NK-92 treated with Interleukin-12 subunit alpha and Interleukin-12 subunit beta, amount 100 ng/mL, for 24 hours (cell line): ENCODE results near the gene UNC93B1.
A peak's percentile ranks its signal among the peaks of the same experiment; 100 is the strongest.

Experiments
- DNase-seq: peaks from one replicate; lab custom pipeline; 2025; lab: John Stamatoyannopoulos, UW

The UNC93B1 gene

DNA sequence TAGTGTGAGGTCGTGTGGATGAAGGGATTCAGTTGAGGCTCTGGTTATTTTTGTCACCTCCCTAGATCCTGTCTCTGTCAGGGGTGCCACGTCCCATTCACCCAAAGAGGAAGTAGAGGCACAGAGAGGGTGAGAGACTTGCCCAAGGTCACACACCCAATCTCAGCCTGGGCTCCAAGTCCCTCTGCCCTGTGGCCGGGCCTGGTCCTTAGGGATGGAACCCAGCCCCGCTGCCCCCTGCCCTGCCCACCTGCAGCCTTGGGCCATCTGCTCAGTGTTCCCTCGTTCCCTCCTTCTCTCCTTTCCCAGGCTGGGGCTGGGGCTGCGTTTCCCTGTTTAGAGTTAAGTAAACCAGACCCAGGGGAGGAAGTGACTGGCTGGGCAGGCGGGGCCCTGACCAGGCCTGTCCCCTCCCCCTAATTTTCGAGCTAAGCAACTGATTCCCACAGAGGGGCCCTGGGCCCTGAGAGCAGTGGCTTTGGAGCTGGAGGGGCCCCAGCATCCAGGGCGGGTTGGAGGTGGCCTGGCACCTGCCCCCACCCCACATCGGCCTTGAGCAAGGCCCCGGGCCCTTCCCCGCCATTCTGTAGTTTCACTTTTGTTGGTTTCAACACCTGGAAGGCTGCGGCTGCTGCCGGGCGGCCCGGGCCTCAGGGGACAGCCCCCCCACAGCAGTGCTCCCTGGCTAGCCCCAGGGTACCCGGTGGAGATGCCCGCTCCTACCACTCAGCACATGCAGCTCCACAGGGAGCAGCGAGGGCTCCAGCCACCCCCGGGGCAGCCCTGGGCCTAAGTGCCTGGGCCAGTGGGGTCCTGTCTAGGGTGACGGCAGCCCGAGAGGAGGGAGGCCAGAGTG lies 36.4 kb upstream of the UNC93B1 start:
- DNase-seq = peak; percentile 52

DNA sequence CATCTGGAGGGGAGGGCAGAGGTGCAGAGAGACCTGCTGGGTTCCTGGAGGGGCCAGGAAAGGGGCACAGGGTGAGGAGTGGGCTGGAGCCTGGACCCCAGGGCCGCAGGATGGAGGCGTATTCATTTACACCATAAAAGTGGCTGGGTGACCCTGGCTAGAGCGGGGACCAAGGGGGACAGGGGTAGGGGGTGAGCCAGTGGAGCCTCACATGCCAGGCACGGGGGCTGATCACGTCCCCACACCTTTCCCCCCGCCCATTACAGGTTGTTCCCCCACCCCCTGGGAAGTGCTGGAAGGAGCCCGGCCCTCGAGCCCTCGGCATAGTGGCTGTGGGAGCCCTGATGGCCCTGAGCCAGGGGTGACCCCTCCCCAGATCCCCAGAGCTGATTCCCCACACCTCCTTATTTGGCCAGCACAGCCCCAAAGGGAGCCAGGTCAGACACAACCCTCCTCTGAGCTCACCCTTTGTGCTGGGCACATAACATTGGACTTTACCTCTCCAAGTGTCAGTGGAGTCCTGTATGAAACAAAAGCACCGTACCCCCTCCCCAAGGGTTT lies 35.7 kb upstream of the UNC93B1 start:
- DNase-seq = no peak

GRCh38 chr11:68038718-68039525 lies 35.0 kb upstream of the UNC93B1 start, which contains the start of gene TCIRG1:
TCIRG1 (plus strand) TSS chr11:68039025; CDS start chr11:68041272, 2,247 bp downstream.
- DNase-seq = no peak

GRCh38 chr11:68038226-68038717 lies 34.4 kb upstream of the UNC93B1 start:
- no peak for DNase-seq

GRCh38 chr11:68037411-68038225 lies 33.7 kb upstream of the UNC93B1 start:
- DNase-seq = no peak

DNA sequence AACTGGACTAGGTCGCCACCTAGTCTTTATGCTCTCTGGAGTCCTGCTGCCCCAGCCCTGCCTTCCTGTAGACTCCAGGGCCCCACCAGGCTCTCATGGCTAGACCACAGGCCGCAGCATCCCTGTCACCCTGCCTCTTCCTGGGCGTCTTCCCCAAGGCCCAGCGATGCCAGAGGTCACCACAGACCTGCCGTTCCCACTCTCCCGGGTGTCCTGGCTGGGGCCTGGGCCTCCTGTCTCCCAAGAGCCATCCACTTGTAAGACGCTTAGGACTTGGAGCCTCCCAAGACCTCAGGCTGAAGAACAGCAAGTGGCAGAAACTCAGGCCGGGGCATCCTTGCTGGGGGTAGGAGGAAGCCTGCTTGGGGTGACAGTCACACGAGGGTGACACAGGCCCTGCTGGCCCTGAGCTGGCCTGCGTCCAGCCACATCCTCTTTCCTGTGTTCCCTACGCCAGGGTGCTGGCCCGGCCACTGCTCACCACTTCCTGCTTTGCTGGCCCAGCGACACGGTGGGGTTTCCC lies 32.9 kb upstream of the UNC93B1 start:
- DNase-seq = peak; percentile 53

DNA sequence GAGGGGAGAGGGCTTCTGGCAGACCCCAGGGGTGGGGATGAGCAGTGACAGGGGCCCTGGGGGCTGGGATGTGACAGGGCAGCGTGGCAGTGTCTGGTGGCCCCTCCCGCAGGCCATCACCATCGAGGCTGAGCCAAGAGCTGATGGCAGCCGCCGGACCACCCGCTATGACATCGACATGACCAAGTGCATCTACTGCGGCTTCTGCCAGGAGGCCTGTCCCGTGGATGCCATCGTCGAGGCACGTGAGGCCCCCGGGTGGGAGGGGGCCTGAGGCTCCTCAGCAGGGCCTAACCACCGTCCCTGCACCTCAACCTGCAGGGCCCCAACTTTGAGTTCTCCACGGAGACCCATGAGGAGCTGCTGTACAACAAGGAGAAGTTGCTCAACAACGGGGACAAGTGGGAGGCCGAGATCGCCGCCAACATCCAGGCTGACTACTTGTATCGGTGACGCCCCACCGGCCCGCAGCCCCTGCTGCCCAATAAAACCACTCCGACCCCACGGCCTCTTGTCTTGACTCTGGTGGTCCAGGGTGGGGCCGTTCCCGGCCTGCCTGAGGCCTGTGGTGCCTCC lies 32.3 kb upstream of the UNC93B1 start:
- no peak for DNase-seq

DNA sequence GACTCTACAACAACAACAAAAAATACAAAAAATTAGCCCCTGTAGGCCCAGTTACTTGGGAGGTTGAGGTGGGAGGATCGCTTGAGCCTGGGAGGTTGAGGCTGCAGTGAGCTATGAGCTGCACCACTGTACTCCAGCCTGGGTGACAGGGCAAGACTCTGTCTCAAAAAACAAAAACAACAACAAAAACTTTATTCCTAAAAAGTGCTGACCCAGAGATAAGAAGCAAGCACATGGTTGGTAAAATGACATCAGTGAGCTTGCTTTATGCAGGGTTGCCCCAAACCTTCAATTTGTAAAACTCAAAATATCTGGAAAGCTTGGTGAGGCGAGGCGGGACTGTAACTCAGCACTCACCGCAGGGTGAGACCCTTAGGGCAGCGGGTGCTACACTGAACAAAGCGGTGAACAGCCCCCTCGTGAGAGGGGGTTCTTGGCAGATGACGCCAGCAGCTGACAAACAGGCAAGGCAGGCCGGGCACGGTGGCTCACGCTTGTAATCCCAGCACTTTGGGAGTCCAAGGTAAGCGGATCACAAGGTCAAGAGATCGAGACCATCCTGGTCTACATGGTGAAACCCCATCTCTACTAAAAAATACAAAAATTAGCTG lies 31.5 kb upstream of the UNC93B1 start:
- DNase-seq = no peak

DNA sequence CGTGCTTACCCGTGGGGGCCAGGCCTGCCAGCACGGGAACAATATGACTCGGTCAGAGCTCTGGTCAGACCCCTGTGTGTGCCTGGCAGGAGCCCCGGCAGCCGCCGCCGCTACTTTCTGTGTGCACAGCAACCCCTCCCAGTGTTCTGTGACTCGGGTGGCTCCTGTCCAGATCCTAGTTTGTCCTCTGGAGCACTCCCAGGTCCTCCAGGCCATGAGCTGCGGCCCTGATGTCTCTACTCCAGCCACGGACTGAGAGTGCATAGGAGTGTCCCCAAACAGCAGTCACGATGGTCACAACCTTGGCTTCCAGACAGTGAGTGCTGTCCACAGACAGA lies 29.8 kb upstream of the UNC93B1 start:
- no peak for DNase-seq

DNA sequence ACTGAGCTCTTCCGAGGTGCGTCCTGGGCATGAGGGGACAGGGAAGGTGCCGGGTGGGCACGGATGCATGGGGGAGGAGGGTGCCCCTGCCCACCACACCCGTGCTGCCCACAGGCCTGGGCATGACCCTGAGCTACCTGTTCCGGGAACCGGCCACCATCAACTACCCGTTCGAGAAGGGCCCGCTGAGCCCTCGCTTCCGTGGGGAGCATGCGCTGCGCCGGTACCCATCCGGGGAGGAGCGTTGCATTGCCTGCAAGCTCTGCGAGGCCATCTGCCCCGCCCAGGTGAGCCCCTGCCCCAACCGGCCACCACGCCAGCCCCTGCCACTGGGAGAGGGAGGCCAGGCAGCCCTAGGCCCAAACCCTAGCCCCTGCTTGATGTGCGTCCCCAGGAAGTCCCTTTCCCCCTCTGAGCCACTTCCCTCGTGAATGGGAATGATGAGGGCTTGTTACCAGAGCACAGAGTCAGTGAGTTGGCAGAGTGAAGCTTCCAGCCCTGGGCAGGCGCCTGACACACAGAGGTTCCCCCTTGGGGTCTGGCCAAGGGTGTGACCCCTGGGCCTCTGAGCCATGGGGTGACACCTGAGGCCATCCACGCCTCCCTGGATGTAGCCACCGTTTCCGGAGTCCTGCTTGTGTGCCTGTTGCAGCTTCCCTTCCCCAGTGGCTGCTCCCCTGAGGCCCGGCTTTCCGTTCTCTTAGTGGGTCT lies 29.3 kb upstream of the UNC93B1 start:
- DNase-seq = no peak

DNA sequence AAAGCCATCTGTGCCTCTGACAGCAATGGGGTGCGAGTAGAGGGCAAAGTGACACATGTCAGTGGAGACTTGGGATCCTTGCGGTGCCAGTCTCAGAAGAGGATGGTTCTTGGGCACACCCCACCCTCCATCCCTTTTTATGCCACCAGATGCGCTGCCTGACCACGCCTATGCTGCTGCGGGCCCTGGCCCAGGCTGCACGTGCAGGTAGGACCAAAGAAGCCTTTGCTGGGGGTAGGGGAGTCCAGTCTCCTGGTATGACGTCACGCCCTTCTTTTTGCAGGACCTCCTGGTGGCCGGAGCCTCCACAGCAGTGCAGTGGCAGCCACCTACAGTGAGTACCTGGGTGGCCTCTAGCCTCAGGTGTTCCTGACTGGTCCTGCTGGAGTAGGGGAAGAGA lies 28.1 kb upstream of the UNC93B1 start:
- no peak for DNase-seq

GRCh38 chr11:68031144-68031464 lies 27.2 kb upstream of the UNC93B1 start:
- no peak for DNase-seq

- peak; percentile 95 for DNase-seq
These were observed 26.6 kb upstream of the UNC93B1 start, which contains the start of gene NDUFS8 for GRCh38 chr11:68030318-68031143. NDUFS8 (plus strand) TSS chr11:68030681; CDS start chr11:68032152, 1,471 bp downstream.

GRCh38 chr11:68028802-68029545 lies 25.1 kb upstream of the UNC93B1 start:
- no peak for DNase-seq

GRCh38 chr11:68027667-68028066 lies 23.8 kb upstream of the UNC93B1 start:
- DNase-seq = no peak

- peak; percentile 59 for DNase-seq
These were observed 22.7 kb upstream of the UNC93B1 start for GRCh38 chr11:68026391-68027105.

GRCh38 chr11:68025047-68025446 lies 21.1 kb upstream of the UNC93B1 start:
- no peak for DNase-seq

DNA sequence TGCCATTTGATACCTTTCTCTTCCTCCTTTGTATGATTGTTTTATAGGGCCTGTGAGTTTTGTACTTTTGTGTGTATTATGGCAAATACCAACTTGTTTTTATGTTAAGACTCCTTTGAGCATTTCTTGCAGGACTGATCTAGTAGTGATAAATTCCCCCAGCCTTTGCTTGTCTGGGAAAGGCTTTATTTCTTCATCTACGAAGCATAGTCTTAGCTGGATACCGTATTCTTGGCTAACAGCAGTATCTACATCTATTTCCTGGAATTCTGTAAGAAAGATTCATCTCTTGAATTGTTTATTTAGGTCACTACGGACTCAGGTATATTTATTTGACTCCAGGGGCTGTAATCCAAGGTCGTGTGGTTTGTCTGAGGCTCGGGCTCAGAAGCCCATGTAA lies 20.6 kb upstream of the UNC93B1 start:
- no peak for DNase-seq
